B cell (primary cell): ENCODE measurements around the gene TSSK2. TPM values are rescaled to one million over a fixed set of nuclear protein-coding genes. Genes with fewer than 3 reads are reported as not detected.

Source experiments
- ATAC-seq: fragments of 200-7000 bp; cut with Tn5 transposase; one replicate; pipeline ENCODE4 v1.10.0; 2021; ENCODE audit warnings: low read depth, mild to moderate bottlenecking, moderate number of reproducible peaks, moderate library complexity
- CTCF ChIA-PET: fragments of 350-600 bp; sonication (Branson Sonifier 250); formaldehyde crosslinking; loops from one replicate; lab custom pipeline; 2021; ENCODE audit warnings: antibody characterized with exemption, inconsistent platforms; lab: Charles Lee
- POLR2A ChIA-PET: fragments of 350-600 bp; sonication (Branson Sonifier 250); formaldehyde crosslinking; loops from one replicate; lab custom pipeline; 2021; ENCODE audit warnings: antibody characterized with exemption; lab: Charles Lee
- DNase-seq: peaks from one replicate; pipeline ENCODE4 v3.0.0; 2013
- H2AFZ ChIP-seq: 2 replicates; pipeline ENCODE4 v1.6.1; 2012; ENCODE audit warnings: mild to moderate bottlenecking, low read depth, low read length; ENCODE audit not compliant: insufficient read depth, poor library complexity, severe bottlenecking
- H3K27ac ChIP-seq, 2 donors: 1 replicate in 1 of 2; 2 replicates in 1 of 2; pipeline ENCODE4 v1.5.1; 2012 to 2013; ENCODE audit warnings: low read length in 2 of 2, mild to moderate bottlenecking in 2 of 2, moderate library complexity in 1 of 2
- H3K27me3 ChIP-seq, 4 experiments: fragments of 200-600 bp in 1 of 4; sonication (generic) in 1 of 4; replicated peaks in 1 of 4; 1 replicate in 2 of 4; 2 replicates in 2 of 4; pipeline versions ENCODE4 v1.6.1 to v1.7.0; 2013 to 2016; ENCODE audit warnings: low read length in 3 of 4, mild to moderate bottlenecking in 2 of 4, mixed read lengths in 1 of 4, moderate library complexity in 1 of 4; ENCODE audit not compliant: insufficient read depth in 4 of 4, control insufficient read depth in 3 of 4; ENCODE audit errors: control extremely low read depth in 1 of 4
- H3K36me3 ChIP-seq, 2 experiments: replicated peaks in 1 of 2; 1 replicate in 1 of 2; 2 replicates in 1 of 2; pipeline versions ENCODE4 v1.6.1 to v1.7.1; 2013; ENCODE audit warnings: low read length in 1 of 2; ENCODE audit not compliant: insufficient read depth in 2 of 2, control insufficient read depth in 1 of 2; ENCODE audit errors: control extremely low read depth in 1 of 2, extremely low read depth in 1 of 2
- H3K4me1 ChIP-seq, 2 donors: fragments of 200-600 bp in 1 of 2; sonication (generic) in 1 of 2; 1 replicate in 1 of 2; 2 replicates in 1 of 2; pipeline versions ENCODE4 v1.5.1 to v1.6.1; 2013 to 2017; ENCODE audit warnings: low read length in 2 of 2; ENCODE audit not compliant: control insufficient read depth in 2 of 2, insufficient read depth in 2 of 2
- H3K4me2 ChIP-seq: replicated peaks from 2 replicates; pipeline ENCODE3; 2012; ENCODE audit warnings: mild to moderate bottlenecking, low read depth, low read length; ENCODE audit not compliant: poor library complexity, severe bottlenecking
- H3K4me3 ChIP-seq, 5 experiments: fragments of 200-600 bp in 1 of 5; sonication (generic) in 1 of 5; 1 replicate in 3 of 5; 2 replicates in 2 of 5; pipeline versions ENCODE4 v1.5.1 to v1.7.0; 2011 to 2016; ENCODE audit warnings: low read length in 4 of 5, mild to moderate bottlenecking in 4 of 5, low read depth in 2 of 5, control low read depth in 1 of 5, moderate library complexity in 1 of 5; ENCODE audit not compliant: insufficient read depth in 1 of 5; ENCODE audit errors: control extremely low read depth in 1 of 5, extremely low read depth in 1 of 5
- H3K79me2 ChIP-seq: fragments of 200-600 bp; sonication (generic); one replicate; pipeline ENCODE4 v1.6.0; 2016; ENCODE audit warnings: low read length; ENCODE audit not compliant: control insufficient read depth, insufficient read depth
- H3K9ac ChIP-seq: fragments of 200-600 bp; sonication (generic); 2 replicates; pipeline ENCODE4 v1.6.1; 2017; ENCODE audit warnings: mild to moderate bottlenecking, low read length, moderate library complexity
- H3K9me3 ChIP-seq, 3 donors: one replicate each; pipeline versions ENCODE4 v1.6.1 to v1.7.1; 2013; ENCODE audit warnings: low read length in 2 of 3; ENCODE audit not compliant: control insufficient read depth in 2 of 3, insufficient read depth in 1 of 3; ENCODE audit errors: control extremely low read depth in 1 of 3
- H4K20me1 ChIP-seq: 2 replicates; pipeline ENCODE4 v1.6.0; 2012; ENCODE audit warnings: mild to moderate bottlenecking, low read length; ENCODE audit not compliant: insufficient read depth, control insufficient read depth, poor library complexity, severe bottlenecking
- H3K27ac Mint-ChIP-seq: one replicate; pipeline ENCODE4 v1.8.0; 2021; ENCODE audit warnings: mixed read lengths
- H3K27me3 Mint-ChIP-seq: one replicate; pipeline ENCODE4 v1.8.0; 2021; ENCODE audit warnings: mixed read lengths
- H3K4me1 Mint-ChIP-seq: one replicate; pipeline ENCODE4 v1.8.0; 2021; ENCODE audit warnings: mixed read lengths
- H3K4me3 Mint-ChIP-seq: one replicate; pipeline ENCODE4 v1.8.0; 2021; ENCODE audit warnings: mixed read lengths
- H3K9me3 Mint-ChIP-seq: one replicate; pipeline ENCODE4 v1.8.0; 2022; ENCODE audit warnings: mixed read lengths; ENCODE audit not compliant: insufficient read depth
- EZH2 ChIP-seq: IDR thresholded peaks from 2 replicates; pipeline ENCODE4 v1.6.1; 2012; ENCODE audit warnings: borderline replicate concordance, low read depth, mild to moderate bottlenecking, moderate library complexity, low read length; ENCODE audit not compliant: insufficient read depth, poor library complexity, severe bottlenecking
- WGBS: methylation state at CpG from one replicate; pipeline ENCODE4 v1.1.5; 2013; ENCODE audit warnings: missing lambda C conversion rate; ENCODE audit not compliant: insufficient coverage; 5-methylcytosine and 5-hydroxymethylcytosine counted together
- intact Hi-C: fragments of 100-400 bp; cut with micrococcal nuclease; formaldehyde crosslinking; loops from one replicate; pipeline ENCODE4 v1.10.0; 2022
- polyA plus RNA-seq: library from polyadenylated mRNA; depleted of rRNA; stranded (reverse); fragments of >200 nt; gene quantifications from 2 replicates; pipeline ENCODE4 v1.2.3, GENCODE V29; 2012
- total RNA-seq, 2 donors: library from RNA; stranded (reverse); fragments of 120-200 nt in 1 of 2; gene quantifications; 1 replicate in 1 of 2; 2 replicates in 1 of 2; pipeline versions ENCODE4 v1.2.3 to v1.2.4, GENCODE V29; 2013 to 2022
- TF ChIP-seq, protein P1 (sequence below): fragments of 200-600 bp; IDR thresholded peaks from one replicate; pipeline ENCODE4 v1.8.0; 2022; ENCODE audit warnings: antibody characterized with exemption, mild to moderate bottlenecking

TSSK2 gene
- total and polyA plus RNA-seq, 2 donors (not counting 1 experiment from before 2014, with no cell fraction given) = 0.15 TPM; not detected in 1

- H2AFZ ChIP-seq = no peak overlapping the region
- H3K36me3 ChIP-seq = no peaks in the 10 kb centered on the region
- 95% methylated on average over 2 of the region's 4 CpGs for WGBS
- Mint-ChIP-seq H3K9me3 (no peaks in the 10 kb centered on the region), H3K27ac (no peak overlapping the region), H3K27me3 (no peaks in the 10 kb centered on the region), H3K4me3 (no peak overlapping the region), H3K4me1 (peaks cover 25% of the 10 kb centered on the region)
- H3K4me1 ChIP-seq = peaks cover 24 to 27% of the 10 kb centered on the region in 2 donors
- POLR2A ChIA-PET = no interaction called here
- H4K20me1 ChIP-seq = peaks cover 24% of the 10 kb centered on the region
- no peak for ATAC-seq
- CTCF ChIA-PET = interaction anchor here (0.9 to 1.4 kb wide), 2 partner anchors 13 to 55 kb away, joined by 3 to 4 read pairs; no protein-coding TSS in a partner anchor
- H3K79me2 ChIP-seq = peaks cover 33% of the 10 kb centered on the region
- H3K4me2 ChIP-seq = no peak overlapping the region
- H3K9me3 ChIP-seq = no peaks in the 10 kb centered on the region
- H3K27me3 ChIP-seq = no peaks in the 10 kb centered on the region
- TF ChIP-seq EZH2 = no peak
- TF ChIP-seq, protein P1, sequence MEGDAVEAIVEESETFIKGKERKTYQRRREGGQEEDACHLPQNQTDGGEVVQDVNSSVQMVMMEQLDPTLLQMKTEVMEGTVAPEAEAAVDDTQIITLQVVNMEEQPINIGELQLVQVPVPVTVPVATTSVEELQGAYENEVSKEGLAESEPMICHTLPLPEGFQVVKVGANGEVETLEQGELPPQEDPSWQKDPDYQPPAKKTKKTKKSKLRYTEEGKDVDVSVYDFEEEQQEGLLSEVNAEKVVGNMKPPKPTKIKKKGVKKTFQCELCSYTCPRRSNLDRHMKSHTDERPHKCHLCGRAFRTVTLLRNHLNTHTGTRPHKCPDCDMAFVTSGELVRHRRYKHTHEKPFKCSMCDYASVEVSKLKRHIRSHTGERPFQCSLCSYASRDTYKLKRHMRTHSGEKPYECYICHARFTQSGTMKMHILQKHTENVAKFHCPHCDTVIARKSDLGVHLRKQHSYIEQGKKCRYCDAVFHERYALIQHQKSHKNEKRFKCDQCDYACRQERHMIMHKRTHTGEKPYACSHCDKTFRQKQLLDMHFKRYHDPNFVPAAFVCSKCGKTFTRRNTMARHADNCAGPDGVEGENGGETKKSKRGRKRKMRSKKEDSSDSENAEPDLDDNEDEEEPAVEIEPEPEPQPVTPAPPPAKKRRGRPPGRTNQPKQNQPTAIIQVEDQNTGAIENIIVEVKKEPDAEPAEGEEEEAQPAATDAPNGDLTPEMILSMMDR = no peak
- intact Hi-C loops = loop anchor here (5.0 kb wide), 1 partner anchor 323 kb away; the partner anchor contains the start of gene C22orf39
- no peak for DNase-seq
- no peak overlapping the region for H3K4me3 ChIP-seq
- no peak overlapping the region for H3K27ac ChIP-seq
- H3K9ac ChIP-seq = no peak overlapping the region
Measured at GRCh38 chr22:19124377-19124776, 6.7 kb upstream of the TSSK2 start.

DNA sequence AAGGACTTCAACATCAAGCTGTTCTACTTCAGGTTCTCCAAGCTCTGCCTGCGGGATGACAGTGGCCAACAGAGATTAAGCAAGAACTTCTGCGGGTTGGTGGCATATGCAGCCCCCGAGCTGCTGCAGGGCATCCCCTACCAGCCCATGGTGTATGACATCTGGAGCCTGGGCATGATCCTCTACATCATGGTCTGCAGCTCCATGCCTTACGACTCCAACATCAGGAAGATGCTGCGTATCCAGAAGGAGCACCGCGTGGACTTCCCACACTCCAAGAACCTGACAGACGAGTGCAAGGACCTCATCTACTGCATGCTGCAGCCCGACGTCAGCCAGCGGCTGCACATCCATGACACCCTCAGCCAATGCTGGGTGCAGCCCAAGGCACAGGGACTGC, 6.1 kb upstream of the TSSK2 start:
- DNase-seq (no peak), ATAC-seq (no peak)
- Histone ChIP-seq H3K9me3 (no peaks in the 10 kb centered on the region), H3K27ac (no peak overlapping the region), H3K4me3 (no peak overlapping the region), H3K4me1 (peaks cover 20 to 22% of the 10 kb centered on the region in 2 donors), H3K36me3 (no peaks in the 10 kb centered on the region), H2AFZ (no peak overlapping the region), H3K79me2 (peaks cover 27% of the 10 kb centered on the region), H3K27me3 (no peaks in the 10 kb centered on the region), H3K9ac (no peak overlapping the region), H3K4me2 (no peak overlapping the region), H4K20me1 (peaks cover 18% of the 10 kb centered on the region)
- intact Hi-C loops = no loop called here
- POLR2A ChIA-PET = no interaction called here
- peaks cover 20% of the 10 kb centered on the region for H3K4me1 Mint-ChIP-seq
- WGBS = over 99% methylated on average over 11 of the region's 11 CpGs
- H3K27me3 Mint-ChIP-seq = no peaks in the 10 kb centered on the region
- TF ChIP-seq EZH2 = no peak
- TF ChIP-seq, protein P1 = no peak
- H3K9me3 Mint-ChIP-seq = no peaks in the 10 kb centered on the region
- CTCF ChIA-PET = interaction anchor here (1.3 kb wide), 1 partner anchor 20 kb away, joined by 7 read pairs; the partner anchor contains the start of gene ESS2
- H3K27ac Mint-ChIP-seq = peak overlapping the region; percentile 12
- H3K4me3 Mint-ChIP-seq = no peak overlapping the region
